HuH-7.5 (cell line): Measurements from ENCODE around the gene KMT2C.
"Not testable (repeated sequence)": the region's sequence is repeated elsewhere in the genome, so short reads cannot be mapped to it uniquely, and the experiment has no call there.

Source experiments
- DNase-seq: peaks from one replicate; pipeline ENCODE4 v3.0.0; 2011; ENCODE audit warnings: low spot score

The KMT2C gene

GRCh38 chr7:152355474-152356057 lies 80.2 kb downstream of the KMT2C start:
- DNase-seq: no peak

- no peak for DNase-seq
These were observed 81.7 kb downstream of the KMT2C start for GRCh38 chr7:152354061-152354460.

GRCh38 chr7:152353281-152353680 lies 82.5 kb downstream of the KMT2C start:
- not testable (repeated sequence) for DNase-seq

- not testable (repeated sequence) for DNase-seq
These were observed 84.1 kb downstream of the KMT2C start for GRCh38 chr7:152351747-152352146.

- DNase-seq: no peak
These were observed 84.6 kb downstream of the KMT2C start for GRCh38 chr7:152351168-152351567.

- DNase-seq: no peak
These were observed 87.9 kb downstream of the KMT2C start for GRCh38 chr7:152347888-152348287.

GRCh38 chr7:152344253-152344652 lies 91.5 kb downstream of the KMT2C start:
- DNase-seq: no peak

GRCh38 chr7:152342796-152343195 lies 93.0 kb downstream of the KMT2C start:
- DNase-seq: no peak

- DNase-seq: no peak
These were observed 93.9 kb downstream of the KMT2C start for GRCh38 chr7:152341914-152342236.

GRCh38 chr7:152341039-152341913 lies 94.5 kb downstream of the KMT2C start:
- DNase-seq: peak; percentile 38

- DNase-seq: no peak
These were observed 95.6 kb downstream of the KMT2C start for GRCh38 chr7:152340161-152340560.

- DNase-seq: no peak
These were observed 97.2 kb downstream of the KMT2C start for GRCh38 chr7:152338561-152338960.

GRCh38 chr7:152336754-152337368 lies 98.9 kb downstream of the KMT2C start:
- DNase-seq: peak; percentile 29

- no peak for DNase-seq
These were observed 99.8 kb downstream of the KMT2C start for GRCh38 chr7:152335900-152336571.

GRCh38 chr7:152333134-152333533 lies 102.7 kb downstream of the KMT2C start:
- DNase-seq: no peak

GRCh38 chr7:152330827-152331226 lies 105.0 kb downstream of the KMT2C start:
- DNase-seq: no peak

- DNase-seq: no peak
These were observed 106.3 kb downstream of the KMT2C start for GRCh38 chr7:152329469-152329868.

GRCh38 chr7:152328234-152328633 lies 107.6 kb downstream of the KMT2C start:
- DNase-seq: no peak

GRCh38 chr7:152315845-152316244 lies 120.0 kb downstream of the KMT2C start:
- DNase-seq: no peak

- no peak for DNase-seq
These were observed 121.8 kb downstream of the KMT2C start for GRCh38 chr7:152313831-152314604.

GRCh38 chr7:152313217-152313616 lies 122.6 kb downstream of the KMT2C start:
- DNase-seq: no peak

- DNase-seq: no peak
These were observed 123.5 kb downstream of the KMT2C start for GRCh38 chr7:152312316-152312715.
